Daoy (cell line): ENCODE measurements around the gene ZNF83. TPM values are rescaled to one million over a fixed set of nuclear protein-coding genes. Genes with fewer than 3 reads are reported as not detected.
A peak's percentile ranks its signal among the peaks of the same experiment; 100 is the strongest.

Experiments
- DNase-seq: peaks from one replicate; pipeline ENCODE4 v3.0.0-alpha.2; 2015; ENCODE audit warnings: low read depth
- total RNA-seq: library from RNA; depleted of rRNA; stranded (reverse); fragments of >200 nt; shearing (Covaris generic); gene quantifications from 2 replicates; pipeline ENCODE4 v1.2.3, GENCODE V29; 2014; rRNA removed

The ZNF83 gene
- total RNA-seq, 1 experiment from 2014 or later = 23.8 TPM

DNA sequence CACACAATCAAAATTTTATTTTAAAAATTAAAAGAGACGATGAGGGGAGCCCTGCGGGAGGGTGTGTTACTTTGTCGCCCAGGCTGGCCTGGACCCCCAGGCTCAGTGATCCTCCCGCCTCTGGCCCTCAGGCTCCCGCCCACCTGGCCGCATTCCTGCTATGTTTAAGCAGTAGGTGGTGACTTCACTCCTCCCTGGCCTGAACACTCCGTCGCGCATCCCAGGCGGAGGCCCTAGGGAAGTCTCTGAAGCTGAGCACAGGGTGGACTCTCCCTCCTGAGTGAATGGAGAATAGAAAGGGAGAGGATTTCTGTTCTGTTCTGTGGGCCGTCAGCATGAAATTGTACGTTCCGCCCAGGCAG is 68.5 kb downstream of the ZNF83 start:
- DNase-seq = peak; percentile 69

DNA sequence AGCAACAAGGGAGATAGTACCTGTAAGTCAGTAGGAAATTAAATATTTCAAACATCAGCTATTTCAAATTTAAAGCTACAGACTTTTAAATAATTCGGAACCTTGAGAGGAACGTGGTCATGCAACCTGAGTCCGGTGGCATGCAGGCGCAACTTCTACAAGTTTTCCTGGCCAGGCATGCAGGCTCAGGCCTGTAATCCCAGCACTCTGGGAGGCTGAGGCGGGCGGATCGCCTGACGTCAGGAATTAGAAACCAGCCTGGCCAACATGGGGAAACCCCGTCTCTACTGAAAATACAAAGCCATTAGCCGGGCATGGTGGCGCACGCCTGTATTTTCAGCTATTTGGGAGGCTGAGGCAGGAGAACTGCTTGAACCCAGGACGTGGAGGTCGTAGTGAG is 70.2 kb downstream of the ZNF83 start:
- DNase-seq = no peak

DNA sequence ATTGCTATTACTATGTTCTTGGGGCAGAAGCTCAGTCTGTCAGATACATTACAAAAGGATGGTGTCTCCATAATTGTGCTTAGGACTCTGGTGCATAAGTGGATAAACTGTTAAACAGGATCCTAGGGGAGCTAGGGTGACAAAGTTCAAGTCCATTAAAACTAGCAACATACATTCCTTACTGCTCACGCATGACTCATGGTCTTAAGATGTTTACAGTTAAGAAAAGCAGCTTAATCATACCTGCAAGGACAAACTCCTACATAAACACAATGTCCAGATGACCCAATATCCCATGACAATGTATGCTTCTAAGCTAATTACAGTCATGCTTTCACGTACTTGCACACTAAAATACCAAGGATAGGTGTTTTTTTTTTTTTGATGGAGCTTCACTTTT is 71.6 kb downstream of the ZNF83 start:
- DNase-seq = peak; percentile 47

DNA sequence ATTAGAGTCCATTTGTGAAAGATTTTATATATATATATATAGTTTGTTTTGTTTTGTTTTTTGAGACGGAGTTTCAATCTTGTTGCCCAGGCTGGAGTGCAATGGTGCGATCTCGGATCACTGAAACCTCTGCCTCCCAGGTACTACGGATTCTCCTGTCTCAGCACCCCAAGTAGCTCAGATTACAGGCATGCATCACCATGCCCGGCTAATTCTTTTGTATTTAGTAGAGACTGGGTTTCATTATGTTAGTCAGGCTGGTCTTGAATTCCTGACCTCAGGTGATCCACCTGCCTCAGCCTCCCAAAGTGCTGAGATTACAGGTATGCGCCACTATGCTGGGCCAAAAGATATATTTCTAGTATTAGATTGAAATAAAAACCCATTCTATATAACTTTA is 72.0 kb downstream of the ZNF83 start:
- DNase-seq = no peak

Other genes with a start within 250 kb of the ZNF83 start
- 20.3 and 67.9 TPM in 2 replicates for gene ZNF528, start 240.5 kb downstream of the ZNF83 start, total RNA-seq
- 0.86 TPM in 1 of 2 replicates, not detected in the other for gene ZNF534, start 209.2 kb downstream of the ZNF83 start, total RNA-seq
- gene ZNF578, start 184.8 kb downstream of the ZNF83 start, total RNA-seq = 1.4 and 1.6 TPM in 2 replicates
- gene ZNF808, start 110.7 kb downstream of the ZNF83 start, total RNA-seq = 8.6 and 10.6 TPM in 2 replicates
- 6.3 and 11.7 TPM in 2 replicates for gene ZNF701, start 68.1 kb downstream of the ZNF83 start, total RNA-seq
- 12.5 and 15.0 TPM in 2 replicates for gene ZNF611, start 96.7 kb upstream of the ZNF83 start, total RNA-seq
- 0.63 and 5.7 TPM in 2 replicates for gene ZNF600, start 148.4 kb upstream of the ZNF83 start, total RNA-seq
- 21.8 and 24.6 TPM in 2 replicates for gene ZNF28, start 183.3 kb upstream of the ZNF83 start, total RNA-seq
- 22.6 and 24.5 TPM in 2 replicates for gene ZNF468, start 219.3 kb upstream of the ZNF83 start, total RNA-seq